ENCODE results near the gene MRC2. TPM values are rescaled to one million over a fixed set of nuclear protein-coding genes. Genes with fewer than 3 reads are reported as not detected.

Gene MRC2
- total RNA-seq, 1 experiment from 2014 or later = 10.7 TPM

- RAD21 ChIA-PET (ENCODE audit: low non-redundant PET in 1 of 2, low total read pairs in 2 of 2, uncharacterized antibody in 2 of 2, unreplicated experiment in 2 of 2) = no interaction called here
- BruUV-seq (replicated peaks) = no TSS peak
- no peak for DNase-seq (ENCODE audit: low read depth, low spot score)
- ATAC-seq = no peak
- H3K9me3 ChIP-seq (ENCODE audit: control insufficient read depth in 1 of 2, insufficient read depth in 1 of 2, low read depth in 1 of 2, low read length in 2 of 2) = no peaks in the 10 kb centered on the region
- H3K4me1 ChIP-seq (ENCODE audit: control insufficient read depth in 1 of 2, insufficient read depth in 2 of 2, low read length in 2 of 2) = no peaks in the 10 kb centered on the region
- TF ChIP-seq ZNF274 (IDR thresholded peaks at IDR 0.05; ENCODE audit: low read depth, low read length) (no peak), FOSL1 (IDR thresholded peaks at IDR 0.05; ENCODE audit: low read depth) (no peak)
- TF ChIP-seq, protein P1, sequence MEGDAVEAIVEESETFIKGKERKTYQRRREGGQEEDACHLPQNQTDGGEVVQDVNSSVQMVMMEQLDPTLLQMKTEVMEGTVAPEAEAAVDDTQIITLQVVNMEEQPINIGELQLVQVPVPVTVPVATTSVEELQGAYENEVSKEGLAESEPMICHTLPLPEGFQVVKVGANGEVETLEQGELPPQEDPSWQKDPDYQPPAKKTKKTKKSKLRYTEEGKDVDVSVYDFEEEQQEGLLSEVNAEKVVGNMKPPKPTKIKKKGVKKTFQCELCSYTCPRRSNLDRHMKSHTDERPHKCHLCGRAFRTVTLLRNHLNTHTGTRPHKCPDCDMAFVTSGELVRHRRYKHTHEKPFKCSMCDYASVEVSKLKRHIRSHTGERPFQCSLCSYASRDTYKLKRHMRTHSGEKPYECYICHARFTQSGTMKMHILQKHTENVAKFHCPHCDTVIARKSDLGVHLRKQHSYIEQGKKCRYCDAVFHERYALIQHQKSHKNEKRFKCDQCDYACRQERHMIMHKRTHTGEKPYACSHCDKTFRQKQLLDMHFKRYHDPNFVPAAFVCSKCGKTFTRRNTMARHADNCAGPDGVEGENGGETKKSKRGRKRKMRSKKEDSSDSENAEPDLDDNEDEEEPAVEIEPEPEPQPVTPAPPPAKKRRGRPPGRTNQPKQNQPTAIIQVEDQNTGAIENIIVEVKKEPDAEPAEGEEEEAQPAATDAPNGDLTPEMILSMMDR (IDR thresholded peaks at IDR 0.05 in 2 of 3, conservative IDR thresholded peaks at IDR 0.05 in 1 of 3; ENCODE audit: borderline replicate concordance in 1 of 3, insufficient read depth in 1 of 3, low read depth in 2 of 3, low read length in 2 of 3) = no peak
- no peaks in the 10 kb centered on the region for H3K9me2 ChIP-seq (ENCODE audit: insufficient read depth)
- intact Hi-C loops (cut with micrococcal nuclease) = no loop called here
- H3K27ac ChIP-seq (ENCODE audit: low read depth, low read length) = no peak overlapping the region
- H3K36me3 ChIP-seq (ENCODE audit: control insufficient read depth in 1 of 2, insufficient read depth in 2 of 2, low read length in 2 of 2) = no peaks in the 10 kb centered on the region
- no peak overlapping the region for H3K4me3 ChIP-seq (replicated peaks in 1 of 2; ENCODE audit: low read depth in 1 of 2, low read length in 2 of 2)
- POLR2A ChIA-PET = no interaction called here
- CTCF ChIA-PET = no interaction called here
- H3K27me3 ChIP-seq (ENCODE audit: insufficient read depth, low read length) = no peaks in the 10 kb centered on the region
- H2AFZ ChIP-seq (ENCODE audit: low read depth, low read length, poor library complexity, severe bottlenecking) = no peak overlapping the region
- H3K79me2 ChIP-seq (ENCODE audit: insufficient read depth, low read length) = no peaks in the 10 kb centered on the region
- H3K4me2 ChIP-seq (ENCODE audit: low read length) = no peak overlapping the region
- no peaks in the 10 kb centered on the region for H4K20me1 ChIP-seq (ENCODE audit: insufficient read depth)
- no peak overlapping the region for H3K9ac ChIP-seq (ENCODE audit: low read length)
Observed at GRCh38 chr17:62687997-62688396, 60.5 kb downstream of the MRC2 start.

DNA sequence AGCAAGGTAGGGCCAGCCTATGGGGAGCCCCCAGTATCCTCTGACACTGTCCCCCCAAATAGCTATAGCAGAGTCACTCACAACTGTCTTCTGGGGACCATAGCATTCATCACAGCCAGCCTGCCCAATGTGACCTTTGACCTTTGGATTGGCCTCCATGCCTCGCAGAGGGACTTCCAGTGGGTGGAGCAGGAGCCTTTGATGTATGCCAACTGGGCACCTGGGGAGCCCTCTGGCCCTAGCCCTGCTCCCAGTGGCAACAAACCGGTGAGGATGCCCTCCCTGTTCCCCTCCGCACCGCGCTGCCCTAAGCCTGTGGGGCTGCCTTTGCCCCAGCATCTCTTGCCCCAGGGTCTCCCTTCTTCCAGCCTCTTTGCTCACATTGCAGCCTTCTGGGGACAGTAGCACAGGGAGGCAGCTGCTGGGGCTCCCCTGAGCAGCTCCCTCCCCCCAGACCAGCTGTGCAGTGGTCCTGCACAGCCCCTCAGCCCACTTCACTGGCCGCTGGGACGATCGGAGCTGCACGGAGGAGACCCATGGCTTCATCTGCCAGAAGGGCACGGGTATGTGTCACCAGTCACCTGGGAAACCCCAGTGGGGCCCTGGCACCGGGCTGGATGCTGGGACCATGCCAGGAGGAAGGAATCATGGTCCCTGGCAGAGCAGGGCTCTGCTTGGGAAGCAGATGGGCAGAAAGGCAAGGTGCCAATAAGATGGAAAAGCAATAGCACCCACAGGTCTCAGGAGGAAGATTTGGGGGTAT, 61.1 kb downstream of the MRC2 start:
- no peak for ATAC-seq

More for the DNA sequence above, 61.1 kb downstream of the MRC2 start:
- no peak overlapping the region for H3K4me2 ChIP-seq (ENCODE audit: low read length)
- H2AFZ ChIP-seq (ENCODE audit: low read depth, low read length, poor library complexity, severe bottlenecking) = no peak overlapping the region
- H3K27me3 ChIP-seq (ENCODE audit: insufficient read depth, low read length) = no peaks in the 10 kb centered on the region
- ChIA-PET CTCF (no interaction called here), RAD21 (ENCODE audit: low non-redundant PET in 1 of 2, low total read pairs in 2 of 2, uncharacterized antibody in 2 of 2, unreplicated experiment in 2 of 2) (no interaction called here), POLR2A (no interaction called here)
- H3K9ac ChIP-seq (ENCODE audit: low read length) = no peak overlapping the region
- H3K4me3 ChIP-seq (replicated peaks in 1 of 2; ENCODE audit: low read depth in 1 of 2, low read length in 2 of 2) = no peak overlapping the region
- H3K79me2 ChIP-seq (ENCODE audit: insufficient read depth, low read length) = no peaks in the 10 kb centered on the region
- intact Hi-C loops (cut with micrococcal nuclease) = no loop called here
- H4K20me1 ChIP-seq (ENCODE audit: insufficient read depth) = no peaks in the 10 kb centered on the region
- no peaks in the 10 kb centered on the region for H3K9me3 ChIP-seq (ENCODE audit: control insufficient read depth in 1 of 2, insufficient read depth in 1 of 2, low read depth in 1 of 2, low read length in 2 of 2)
- no peaks in the 10 kb centered on the region for H3K36me3 ChIP-seq (ENCODE audit: control insufficient read depth in 1 of 2, insufficient read depth in 2 of 2, low read length in 2 of 2)
- no peak for DNase-seq (ENCODE audit: low read depth, low spot score)
- no peak overlapping the region for H3K27ac ChIP-seq (ENCODE audit: low read depth, low read length)
- no TSS peak for BruUV-seq (replicated peaks)
- peaks cover 0 to 1% of the 10 kb centered on the region in 2 experiments; a peak in 1 of 4 replicates for H3K4me1 ChIP-seq (ENCODE audit: control insufficient read depth in 1 of 2, insufficient read depth in 2 of 2, low read length in 2 of 2)
- TF ChIP-seq SRF (IDR thresholded peaks at IDR 0.05; ENCODE audit: low read depth) (no peak), TCF7L2 (IDR thresholded peaks at IDR 0.05; ENCODE audit: borderline replicate concordance, extremely low read depth, insufficient read depth, insufficient read length) (no peak), ZFX (IDR thresholded peaks at IDR 0.05) (no peak), FOSL1 (IDR thresholded peaks at IDR 0.05; ENCODE audit: low read depth) (no peak), SIN3A (IDR thresholded peaks at IDR 0.05; ENCODE audit: low read depth) (no peak), RAD21 (IDR thresholded peaks at IDR 0.05; ENCODE audit: low read depth) (no peak), ZBTB33 (IDR thresholded peaks at IDR 0.05; ENCODE audit: extremely low read depth, insufficient replicate concordance, low read length) (no peak), POLR2A (IDR thresholded peaks at IDR 0.05; ENCODE audit: borderline replicate concordance, extremely low read depth, insufficient read depth, insufficient read length) (no peak), POLR2AphosphoS5 (IDR thresholded peaks at IDR 0.05; ENCODE audit: low read depth, low read length) (no peak), ZNF274 (IDR thresholded peaks at IDR 0.05; ENCODE audit: low read depth, low read length) (no peak), CBX3 (IDR thresholded peaks at IDR 0.05; ENCODE audit: low read depth) (no peak), SP1 (IDR thresholded peaks at IDR 0.05; ENCODE audit: low read depth) (no peak)
- TF ChIP-seq, protein P1 (IDR thresholded peaks at IDR 0.05 in 2 of 3, conservative IDR thresholded peaks at IDR 0.05 in 1 of 3; ENCODE audit: borderline replicate concordance in 1 of 3, insufficient read depth in 1 of 3, low read depth in 2 of 3, low read length in 2 of 3) = no peak
- H3K9me2 ChIP-seq (ENCODE audit: insufficient read depth) = no peaks in the 10 kb centered on the region
